ENCODE data around the gene PCBP3. TPM values are rescaled to one million over a fixed set of nuclear protein-coding genes. Genes with fewer than 3 reads are reported as not detected.

PCBP3 gene
- total and polyA plus RNA-seq, 2 of the 8 experiments (the other 6 are each of a cell fraction or from before 2014, with no cell fraction given): 3.5 to 6.3 TPM

- Histone ChIP-seq H2BK120ac (replicated peaks; ENCODE audit: low read depth, low read length) (no peak overlapping the region), H3K56ac (replicated peaks; ENCODE audit: insufficient read length, low read depth, low read length) (no peak overlapping the region), H3K4me3 (ENCODE audit: extremely low read depth in 1 of 4, insufficient read depth in 2 of 4, low read depth in 3 of 4, low read length in 4 of 4) (no peak overlapping the region), H4K5ac (ENCODE audit: insufficient read length, low read depth, low read length) (no peak overlapping the region), H2BK15ac (ENCODE audit: low read length) (no peak overlapping the region), H2BK12ac (ENCODE audit: low read depth, low read length) (no peak overlapping the region), H4K20me1 (replicated peaks in 1 of 2; ENCODE audit: control insufficient read depth in 1 of 2, insufficient read depth in 2 of 2, low read length in 2 of 2) (peaks cover 0 to 9% of the 10 kb centered on the region in 2 experiments), H3K18ac (ENCODE audit: extremely low read depth, low read length) (no peak overlapping the region), H3K27ac (ENCODE audit: low read depth, low read length) (no peak overlapping the region), H3K23me2 (ENCODE audit: low read depth, low read length) (peaks cover 14% of the 10 kb centered on the region; the same call in 1 of the 2 replicates), H3K4me2 (ENCODE audit: insufficient read depth in 1 of 2, low read depth in 2 of 2, low read length in 2 of 2) (no peak overlapping the region), H2BK5ac (ENCODE audit: low read depth, low read length) (no peak overlapping the region), H3K27me3 (replicated peaks in 1 of 4; ENCODE audit: control insufficient read depth in 3 of 4, extremely low read depth in 1 of 4, insufficient read depth in 3 of 4, low read length in 3 of 4) (peaks cover 0 to 18% (median 5%) of the 10 kb centered on the region in 4 experiments; a peak in 4 of 7 replicates), H3K14ac (ENCODE audit: insufficient read length) (no peak overlapping the region), H3K9me3 (ENCODE audit: insufficient read depth in 2 of 2, low read depth in 1 of 2, low read length in 1 of 2) (no peaks in the 10 kb centered on the region), H3K9ac (replicated peaks in 1 of 4; ENCODE audit: extremely low read depth in 1 of 4, low read depth in 3 of 4, low read length in 3 of 4) (no peak overlapping the region), H2BK20ac (ENCODE audit: low read length) (no peak overlapping the region), H4K91ac (replicated peaks; ENCODE audit: insufficient read length, low read length) (no peak overlapping the region), H3K79me2 (ENCODE audit: control insufficient read depth in 1 of 2, insufficient read depth in 2 of 2, low read length in 2 of 2) (0 out of 4 replicates have a peak, but pooled peaks cover 0 to 4% of the 10 kb centered on the region in 2 experiments), H3K36me3 (ENCODE audit: control insufficient read depth in 2 of 4, insufficient read depth in 4 of 4, low read length in 3 of 4) (peaks cover 0 to 33% (median 13%) of the 10 kb centered on the region in 4 experiments; a peak in 5 of 8 replicates), H2AFZ (ENCODE audit: low read length) (no peak overlapping the region), H3K4ac (replicated peaks; ENCODE audit: insufficient read length, low read depth, low read length) (no peak overlapping the region), H3K23ac (ENCODE audit: insufficient read length) (no peak overlapping the region), H2AK5ac (ENCODE audit: low read depth, low read length) (no peak overlapping the region), H3K79me1 (ENCODE audit: low read depth, low read length) (peaks cover 4% of the 10 kb centered on the region; the same call in 1 of the 2 replicates), H4K8ac (ENCODE audit: extremely low read depth, insufficient read depth, low read length) (no peak overlapping the region; the same call in 1 of the 2 replicates), H3K4me1 (replicated peaks in 1 of 4; ENCODE audit: control insufficient read depth in 3 of 4, insufficient read depth in 4 of 4, low read length in 3 of 4) (peaks cover 0 to 8% (median 5%) of the 10 kb centered on the region in 4 experiments; a peak in 5 of 7 replicates)
- 86% methylated on average over 2 of the region's 3 CpGs; no CpG with 5 or more reads in 1 of the 2 experiments for WGBS, 2 experiments (ENCODE audit: extremely low coverage in 1 of 2, insufficient coverage in 1 of 2, insufficient read length in 1 of 2, insufficient replicate concordance in 2 of 2, low coverage in 1 of 2, low lambda C conversion rate in 2 of 2, missing lambda C conversion rate in 1 of 2)
- no peak for FAIRE-seq
- ChIA-PET POLR2A (ENCODE audit: partially characterized antibody) (no interaction called here), CTCF (ENCODE audit: partially characterized antibody) (no interaction called here)
- TF ChIP-seq FOSL1 (IDR thresholded peaks at IDR 0.05; ENCODE audit: insufficient read depth, low read depth, low read length) (no peak), RBBP5 (IDR thresholded peaks at IDR 0.05; ENCODE audit: borderline replicate concordance, low read depth, low read length) (no peak), GABPA (IDR thresholded peaks at IDR 0.05; ENCODE audit: borderline replicate concordance, insufficient read depth, low read length) (no peak), SP1 (IDR thresholded peaks at IDR 0.05; ENCODE audit: low read depth, low read length) (no peak), JUND (IDR thresholded peaks at IDR 0.05; ENCODE audit: low read length) (no peak), ZNF274 (IDR thresholded peaks at IDR 0.05; ENCODE audit: borderline replicate concordance, extremely low read depth, low read length) (no peak), EP300 (IDR thresholded peaks at IDR 0.05; ENCODE audit: borderline replicate concordance in 1 of 2, low read depth in 2 of 2, low read length in 2 of 2) (no peak), SIRT6 (IDR thresholded peaks at IDR 0.05; ENCODE audit: low read length) (no peak), CBX5 (IDR thresholded peaks at IDR 0.05; ENCODE audit: low read depth, low read length) (no peak), HDAC2 (IDR thresholded peaks at IDR 0.05; ENCODE audit: borderline replicate concordance in 1 of 2, low read depth in 2 of 2, low read length in 2 of 2) (no peak), BCL11A (IDR thresholded peaks at IDR 0.05; ENCODE audit: low read depth in 2 of 2, low read length in 2 of 2) (no peak)
- TF ChIP-seq, protein P1, sequence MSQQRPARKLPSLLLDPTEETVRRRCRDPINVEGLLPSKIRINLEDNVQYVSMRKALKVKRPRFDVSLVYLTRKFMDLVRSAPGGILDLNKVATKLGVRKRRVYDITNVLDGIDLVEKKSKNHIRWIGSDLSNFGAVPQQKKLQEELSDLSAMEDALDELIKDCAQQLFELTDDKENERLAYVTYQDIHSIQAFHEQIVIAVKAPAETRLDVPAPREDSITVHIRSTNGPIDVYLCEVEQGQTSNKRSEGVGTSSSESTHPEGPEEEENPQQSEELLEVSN (IDR thresholded peaks at IDR 0.05): no peak
- no peak for DNase-seq (ENCODE audit: low read depth in 1 of 2, low spot score in 2 of 2)
These were observed 341.1 kb downstream of the PCBP3 start for GRCh38 chr21:45984584-45985095.
